Measurements from ENCODE around the gene DEFB124. TPM values are rescaled to one million over a fixed set of nuclear protein-coding genes. Genes with fewer than 3 reads are reported as not detected.

DEFB124 gene
- total RNA-seq, 1 donor from 2014 or later, result not detected

GRCh38 chr20:31488115-31488514, 13.2 kb upstream of the DEFB124 start:
- Histone ChIP-seq H3K9ac (ENCODE audit: low read length) (no peak overlapping the region), H3K4me3 (ENCODE audit: insufficient read depth, low read depth, low read length) (no peak overlapping the region), H2AFZ (ENCODE audit: low read depth, low read length) (no peak overlapping the region), H3K4me2 (ENCODE audit: low read length) (no peak overlapping the region), H3K79me2 (ENCODE audit: insufficient read depth, low read length) (no peaks in the 10 kb centered on the region), H3K27ac (ENCODE audit: low read depth, low read length) (no peak overlapping the region), H3K36me3 (ENCODE audit: insufficient read depth, low read length) (no peaks in the 10 kb centered on the region), H3K4me1 (ENCODE audit: insufficient read depth, low read length) (peaks cover 5% of the 10 kb centered on the region), H3K27me3 (ENCODE audit: insufficient read depth, low read length) (no peaks in the 10 kb centered on the region), H3K9me3 (ENCODE audit: insufficient read depth, low read depth, low read length) (peaks cover 4% of the 10 kb centered on the region), H4K20me1 (ENCODE audit: insufficient read depth, low read length) (no peaks in the 10 kb centered on the region)
- Mint-ChIP-seq H3K36me3 (ENCODE audit: low read depth, unreplicated experiment) (peaks cover 2% of the 10 kb centered on the region), H3K9me3 (ENCODE audit: unreplicated experiment) (peaks cover 7% of the 10 kb centered on the region), H3K27me3 (ENCODE audit: low read depth, unreplicated experiment) (peaks cover 3% of the 10 kb centered on the region), H3K27ac (ENCODE audit: unreplicated experiment) (no peak overlapping the region), H3K4me3 (ENCODE audit: unreplicated experiment) (no peak overlapping the region), H3K4me1 (ENCODE audit: low read depth, unreplicated experiment) (no peaks in the 10 kb centered on the region)
- DNase-seq (ENCODE audit: low read depth), result no peak
- TF ChIP-seq CTCF (IDR thresholded peaks at IDR 0.05; ENCODE audit: insufficient read depth, low read depth, low read length), result no peak
- no peak for TF ChIP-seq EZH2 (IDR thresholded peaks at IDR 0.05; ENCODE audit: insufficient read depth, low read length)
- no peak for FAIRE-seq

GRCh38 chr20:31485450-31486339, 10.8 kb upstream of the DEFB124 start:
- FAIRE-seq, result no peak

More at GRCh38 chr20:31485450-31486339, 10.8 kb upstream of the DEFB124 start:
- Histone ChIP-seq H3K9ac (ENCODE audit: low read length) (peak overlapping the region; percentile 18), H3K27me3 (ENCODE audit: insufficient read depth, low read length) (no peaks in the 10 kb centered on the region), H3K27ac (ENCODE audit: low read depth, low read length) (no peak overlapping the region), H3K4me2 (ENCODE audit: low read length) (peak overlapping the region; percentile 82), H4K20me1 (ENCODE audit: insufficient read depth, low read length) (no peaks in the 10 kb centered on the region), H3K79me2 (ENCODE audit: insufficient read depth, low read length) (no peaks in the 10 kb centered on the region), H2AFZ (ENCODE audit: low read depth, low read length) (peak overlapping the region; percentile 60), H3K9me3 (ENCODE audit: insufficient read depth, low read depth, low read length) (peaks cover 4% of the 10 kb centered on the region), H3K4me1 (ENCODE audit: insufficient read depth, low read length) (peaks cover 5% of the 10 kb centered on the region), H3K36me3 (ENCODE audit: insufficient read depth, low read length) (no peaks in the 10 kb centered on the region), H3K4me3 (ENCODE audit: insufficient read depth, low read depth, low read length) (peak overlapping the region; percentile 37)
- H3K9me3 Mint-ChIP-seq (ENCODE audit: unreplicated experiment), result peaks cover 7% of the 10 kb centered on the region
- no peak overlapping the region for H3K4me3 Mint-ChIP-seq (ENCODE audit: unreplicated experiment)
- H3K4me1 Mint-ChIP-seq (ENCODE audit: low read depth, unreplicated experiment), result no peaks in the 10 kb centered on the region
- DNase-seq (ENCODE audit: low read depth), result peak; percentile 59
- H3K27me3 Mint-ChIP-seq (ENCODE audit: low read depth, unreplicated experiment), result peaks cover 3% of the 10 kb centered on the region
- H3K27ac Mint-ChIP-seq (ENCODE audit: unreplicated experiment), result no peak overlapping the region
- H3K36me3 Mint-ChIP-seq (ENCODE audit: low read depth, unreplicated experiment), result peaks cover 2% of the 10 kb centered on the region
- TF ChIP-seq EZH2 (IDR thresholded peaks at IDR 0.05; ENCODE audit: insufficient read depth, low read length) (no peak), CTCF (IDR thresholded peaks at IDR 0.05; ENCODE audit: insufficient read depth, low read depth, low read length) (no peak)
